ENCODE measurements around the gene ALK.

Gene ALK

GRCh38 chr2:29606104-29607037 is 315.0 kb downstream of the ALK start:
- DNase-seq: no peak

- no peak for DNase-seq
These were observed 318.0 kb downstream of the ALK start for GRCh38 chr2:29603341-29603740.

- DNase-seq: no peak
These were observed 319.5 kb downstream of the ALK start for GRCh38 chr2:29601872-29602271.

- no peak for DNase-seq
These were observed 320.1 kb downstream of the ALK start for GRCh38 chr2:29601321-29601720.

- no peak for DNase-seq
These were observed 321.4 kb downstream of the ALK start for GRCh38 chr2:29599946-29600345.

GRCh38 chr2:29598978-29599377 is 322.4 kb downstream of the ALK start:
- no peak for DNase-seq

- no peak for DNase-seq
These were observed 324.4 kb downstream of the ALK start for GRCh38 chr2:29597035-29597434.

GRCh38 chr2:29596584-29596983 is 324.8 kb downstream of the ALK start:
- no peak for DNase-seq

- no peak for DNase-seq
These were observed 329.8 kb downstream of the ALK start for GRCh38 chr2:29591600-29591999.

- DNase-seq: no peak
These were observed 331.2 kb downstream of the ALK start for GRCh38 chr2:29590211-29590610.

- DNase-seq: no peak
These were observed 331.8 kb downstream of the ALK start for GRCh38 chr2:29589440-29590103.

- DNase-seq: no peak
These were observed 333.8 kb downstream of the ALK start for GRCh38 chr2:29587402-29588190.

- no peak for DNase-seq
These were observed 334.5 kb downstream of the ALK start for GRCh38 chr2:29586919-29587318.

GRCh38 chr2:29583548-29584156 is 337.7 kb downstream of the ALK start:
- no peak for DNase-seq

- DNase-seq: no peak
These were observed 338.3 kb downstream of the ALK start for GRCh38 chr2:29583104-29583503.

GRCh38 chr2:29582062-29582461 is 339.3 kb downstream of the ALK start:
- no peak for DNase-seq

GRCh38 chr2:29580223-29580622 is 341.2 kb downstream of the ALK start:
- no peak for DNase-seq

GRCh38 chr2:29579495-29580169 is 341.8 kb downstream of the ALK start:
- no peak for DNase-seq

GRCh38 chr2:29578084-29578598 is 343.2 kb downstream of the ALK start:
- DNase-seq: no peak

GRCh38 chr2:29576231-29576630 is 345.2 kb downstream of the ALK start:
- no peak for DNase-seq

GRCh38 chr2:29575370-29575890 is 346.0 kb downstream of the ALK start:
- no peak for DNase-seq

- DNase-seq: no peak
These were observed 347.8 kb downstream of the ALK start for GRCh38 chr2:29573612-29574011.
